ENCODE measurements around the gene PRRG3. TPM values are rescaled to one million over a fixed set of nuclear protein-coding genes. Genes with fewer than 3 reads are reported as not detected.

PRRG3 gene
- polyA plus RNA-seq, 4 donors = 5.8 to 10.1 (median 7.2) TPM

DNA sequence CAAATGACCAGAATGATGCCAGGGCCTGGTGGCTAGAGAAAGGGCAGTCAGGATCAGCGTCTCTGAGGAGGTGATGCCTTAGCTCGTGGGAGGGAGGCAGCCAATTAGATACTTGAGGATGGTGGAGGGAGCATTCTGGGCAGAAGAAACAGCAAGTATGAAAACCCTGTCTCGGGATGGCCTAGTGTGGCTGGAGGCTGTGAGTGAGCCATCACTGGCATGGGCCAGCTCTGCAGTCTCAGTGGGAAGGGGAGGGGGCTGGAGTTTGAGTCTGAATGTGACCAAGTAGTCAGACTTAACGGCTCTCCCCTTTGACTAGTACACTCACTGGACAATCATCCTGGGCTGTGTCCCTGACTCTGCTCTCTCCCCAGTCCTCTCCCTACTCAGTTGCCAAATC lies 46.3 kb downstream of the PRRG3 start:
- DNase-seq (ENCODE audit: low read depth in 4 of 4, low spot score in 2 of 4) = no peak

GRCh38 chrX:151742311-151742710 lies 47.1 kb downstream of the PRRG3 start:
- DNase-seq (ENCODE audit: low read depth in 4 of 4, low spot score in 2 of 4) = no peak

- DNase-seq (ENCODE audit: low read depth in 4 of 4, low spot score in 2 of 4) = no peak
These were observed 48.6 kb downstream of the PRRG3 start for GRCh38 chrX:151743651-151744470.

GRCh38 chrX:151745651-151746050 lies 50.4 kb downstream of the PRRG3 start:
- no peak for DNase-seq (ENCODE audit: low read depth in 4 of 4, low spot score in 2 of 4)

DNA sequence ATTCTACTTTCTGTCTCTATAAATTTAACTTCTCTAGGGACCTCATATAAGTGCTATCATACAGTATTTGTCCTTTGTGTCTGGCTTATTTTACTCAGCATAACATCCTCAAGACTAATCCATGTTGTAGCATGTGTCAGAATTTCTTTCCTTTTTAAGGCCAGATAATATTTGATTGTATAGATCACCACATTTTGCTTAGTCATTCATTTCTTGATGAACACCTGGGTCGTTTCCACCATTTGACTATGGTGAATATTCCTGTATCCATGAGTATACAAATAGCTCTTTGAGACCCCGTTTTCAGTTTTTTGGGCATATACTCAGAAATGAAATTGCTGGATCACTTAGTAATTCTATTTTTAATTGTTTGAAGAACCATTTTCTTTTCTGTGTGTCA lies 51.2 kb downstream of the PRRG3 start:
- no peak for DNase-seq (ENCODE audit: low read depth in 4 of 4, low spot score in 2 of 4)

DNA sequence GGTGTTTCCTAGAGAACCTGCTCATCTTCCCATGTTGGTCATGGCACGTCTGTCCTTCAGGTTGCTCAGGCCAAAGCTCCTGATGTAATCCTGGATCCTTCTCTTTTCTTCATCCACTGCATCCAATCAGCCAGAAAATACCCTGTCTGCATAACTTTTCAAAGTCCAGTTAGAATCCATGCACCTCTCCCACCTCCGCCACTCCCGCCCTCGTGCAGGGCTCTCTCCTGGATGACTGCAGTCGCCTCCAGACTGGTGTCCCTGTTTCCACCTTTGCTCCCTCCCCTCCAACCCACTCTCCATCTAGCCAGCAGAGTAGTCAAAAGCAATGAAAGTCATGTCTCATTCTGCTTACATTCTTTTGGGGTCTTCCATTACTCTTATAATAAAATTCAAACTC lies 55.3 kb downstream of the PRRG3 start:
- no peak for DNase-seq (ENCODE audit: low read depth in 4 of 4, low spot score in 2 of 4)

DNA sequence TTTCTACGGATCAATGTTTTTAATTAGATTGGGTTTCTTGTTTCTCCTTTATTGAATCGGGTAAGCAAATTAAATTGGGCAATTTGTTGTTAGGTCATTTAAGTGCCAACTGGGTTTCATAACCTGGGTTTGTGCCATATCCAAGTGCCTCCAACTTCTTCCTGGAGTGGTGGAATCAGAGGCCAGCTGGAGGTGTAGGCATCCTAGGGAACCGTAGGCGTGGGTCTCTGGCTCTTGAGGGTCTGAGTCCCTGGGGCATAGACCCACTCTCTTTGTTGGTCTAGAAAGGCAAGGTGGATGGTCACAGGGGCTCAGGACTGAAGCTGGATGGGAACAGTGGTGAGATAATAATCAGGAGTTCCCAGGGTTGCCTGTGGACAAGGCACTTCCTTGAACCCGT lies 57.6 kb downstream of the PRRG3 start:
- DNase-seq (ENCODE audit: low read depth in 4 of 4, low spot score in 2 of 4) = no peak

DNA sequence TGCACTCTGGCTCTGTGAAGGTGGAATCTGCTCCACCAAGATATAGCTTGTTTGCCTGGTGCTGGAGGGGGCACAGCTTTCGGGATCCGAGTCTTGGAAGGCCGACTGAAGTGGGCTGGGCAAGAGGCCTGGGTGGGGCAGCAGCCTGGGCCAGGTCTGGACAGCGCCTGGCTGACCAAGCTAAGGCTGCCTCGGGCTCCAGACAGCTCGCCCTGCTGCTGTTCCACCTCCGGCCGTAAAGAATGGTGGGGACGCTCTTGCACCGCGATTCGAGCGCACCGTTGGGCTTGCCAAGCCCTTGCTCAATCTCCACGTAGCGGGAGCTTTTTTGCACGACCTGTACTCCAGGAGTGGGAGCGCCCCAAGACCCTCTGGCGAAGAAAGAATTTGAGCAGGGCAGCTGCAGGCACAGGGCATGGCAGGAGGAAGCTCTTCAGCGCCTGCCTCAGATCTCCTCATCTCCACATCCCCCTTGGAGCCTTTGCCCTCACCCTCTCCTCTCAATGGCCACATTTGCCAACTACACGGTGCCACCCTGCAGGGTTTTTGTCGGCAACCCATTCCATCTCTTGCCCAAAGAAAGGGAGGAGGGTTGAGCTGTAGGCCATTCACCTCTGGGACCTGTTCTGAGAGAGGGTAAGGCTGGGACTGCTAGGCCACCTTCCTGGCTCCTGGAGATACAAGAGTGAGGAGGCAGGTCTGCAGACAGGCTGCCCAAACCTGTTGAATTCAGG lies 58.2 kb downstream of the PRRG3 start:
- peak in 1 of 4 donors; percentile 29 for DNase-seq (ENCODE audit: low read depth in 4 of 4, low spot score in 2 of 4)

- no peak for DNase-seq (ENCODE audit: low read depth in 4 of 4, low spot score in 2 of 4)
These were observed 58.8 kb downstream of the PRRG3 start for GRCh38 chrX:151754047-151754429.

DNA sequence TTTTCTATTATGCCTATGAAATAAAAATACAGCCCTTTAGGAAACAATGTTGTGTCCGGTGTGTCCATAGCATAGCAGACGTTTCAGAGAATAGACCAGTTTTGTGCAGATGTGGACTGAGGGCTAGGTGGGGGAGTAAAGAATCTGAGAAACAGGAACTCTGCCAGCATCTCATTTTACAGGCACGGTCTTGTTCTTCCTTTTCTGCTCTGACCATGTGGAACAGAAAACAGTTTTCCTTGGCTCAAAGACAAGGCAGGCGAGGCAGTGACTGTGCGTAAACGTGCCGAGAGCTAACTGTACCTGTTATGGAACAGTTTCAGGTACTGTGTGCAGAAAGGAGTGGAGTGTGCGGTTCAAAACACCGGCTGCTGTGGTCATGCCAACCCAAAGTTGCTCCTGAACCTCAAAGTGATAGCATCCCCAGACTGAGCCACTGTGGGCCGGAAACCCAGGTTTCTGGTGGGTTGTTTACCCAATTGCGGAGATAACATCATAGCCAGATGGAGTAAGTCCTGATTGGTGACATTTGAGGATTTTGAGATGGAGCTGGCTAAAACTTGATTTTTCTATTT lies 59.5 kb downstream of the PRRG3 start:
- DNase-seq (ENCODE audit: low read depth in 4 of 4, low spot score in 2 of 4) = no peak

Other genes with a start within 250 kb of the PRRG3 start
- gene PASD1, start 131.8 kb upstream of the PRRG3 start, polyA plus RNA-seq (ENCODE audit: insufficient read length in 4 of 4) = not detected
- under 1 TPM in 1 of 4 donors, not detected in 3; 0.18 TPM for gene FATE1, start 20.6 kb downstream of the PRRG3 start, polyA plus RNA-seq (ENCODE audit: insufficient read length in 4 of 4)
- gene CNGA2, start 39.3 kb downstream of the PRRG3 start, polyA plus RNA-seq (ENCODE audit: insufficient read length in 4 of 4) = not detected
- gene MAGEA4, start 217.4 kb downstream of the PRRG3 start, polyA plus RNA-seq (ENCODE audit: insufficient read length in 4 of 4) = not detected